T-helper 2 cell treated with Interferon-gamma antibody and Interleukin-4, amounts not matched to agents 100 ng/mL and 5 ng/mL, for 36 hours (primary cell): Measurements from ENCODE around the gene ALDOA. TPM values are rescaled to one million over a fixed set of nuclear protein-coding genes. Genes with fewer than 3 reads are reported as not detected.

Experiments
- intact Hi-C: fragments of 100-400 bp; cut with micrococcal nuclease; formaldehyde crosslinking; loops from one replicate; pipeline ENCODE4 v1.15.1; 2023
- total RNA-seq: library from RNA; stranded (reverse); gene quantifications from 2 replicates; pipeline ENCODE4 v1.2.3, GENCODE V29; 2022

The ALDOA gene
- total RNA-seq, 1 donor from 2014 or later: 1,473 TPM

GRCh38 chr16:30088237-30088831 is 22.8 kb downstream of the ALDOA start:
- intact Hi-C loops: no loop called here

DNA sequence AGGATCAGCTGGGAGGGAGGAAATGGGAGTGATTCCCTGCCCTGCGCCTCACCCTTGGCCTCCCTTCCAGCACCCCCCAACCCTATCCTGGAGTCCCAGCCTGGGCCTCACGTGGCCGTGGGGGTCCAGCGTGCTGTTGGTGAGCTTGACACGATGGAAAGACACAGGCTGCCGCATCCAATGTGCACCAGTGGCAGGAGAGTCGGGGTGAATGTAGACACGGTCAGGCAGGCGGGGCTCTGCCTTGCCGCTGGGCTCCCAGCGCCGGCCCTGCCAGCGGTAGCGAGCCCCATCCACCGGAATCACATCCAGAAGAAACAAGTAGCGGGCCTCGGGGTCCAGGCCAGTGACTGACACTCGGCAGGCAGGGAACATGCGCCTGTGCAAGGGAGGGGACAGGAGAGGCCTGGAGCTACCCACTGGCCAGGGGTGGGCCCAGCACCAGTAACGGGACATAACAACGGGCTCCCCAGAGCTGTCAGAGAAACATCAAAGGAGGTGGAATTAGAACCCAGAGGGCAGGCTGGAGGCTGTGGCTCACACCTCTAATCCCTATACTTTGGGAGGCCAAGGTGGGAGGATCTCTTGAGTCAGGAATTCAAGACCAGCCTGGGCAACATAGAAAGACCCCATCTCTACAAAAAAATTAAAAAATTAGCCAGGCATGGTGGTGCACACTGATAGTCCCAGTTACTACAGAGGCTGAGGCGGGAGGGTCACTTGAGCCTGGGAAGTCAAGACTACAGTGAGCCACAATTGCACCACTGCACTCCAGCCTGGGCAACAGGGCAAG is 23.5 kb downstream of the ALDOA start:
- intact Hi-C loops: no loop called here

GRCh38 chr16:30090610-30091331 is 25.2 kb downstream of the ALDOA start:
- intact Hi-C loops: loop anchor here (1.0 to 5.0 kb wide), 3 partner anchors 14 to 542 kb away; partner anchors contain the start of gene ZNF771

DNA sequence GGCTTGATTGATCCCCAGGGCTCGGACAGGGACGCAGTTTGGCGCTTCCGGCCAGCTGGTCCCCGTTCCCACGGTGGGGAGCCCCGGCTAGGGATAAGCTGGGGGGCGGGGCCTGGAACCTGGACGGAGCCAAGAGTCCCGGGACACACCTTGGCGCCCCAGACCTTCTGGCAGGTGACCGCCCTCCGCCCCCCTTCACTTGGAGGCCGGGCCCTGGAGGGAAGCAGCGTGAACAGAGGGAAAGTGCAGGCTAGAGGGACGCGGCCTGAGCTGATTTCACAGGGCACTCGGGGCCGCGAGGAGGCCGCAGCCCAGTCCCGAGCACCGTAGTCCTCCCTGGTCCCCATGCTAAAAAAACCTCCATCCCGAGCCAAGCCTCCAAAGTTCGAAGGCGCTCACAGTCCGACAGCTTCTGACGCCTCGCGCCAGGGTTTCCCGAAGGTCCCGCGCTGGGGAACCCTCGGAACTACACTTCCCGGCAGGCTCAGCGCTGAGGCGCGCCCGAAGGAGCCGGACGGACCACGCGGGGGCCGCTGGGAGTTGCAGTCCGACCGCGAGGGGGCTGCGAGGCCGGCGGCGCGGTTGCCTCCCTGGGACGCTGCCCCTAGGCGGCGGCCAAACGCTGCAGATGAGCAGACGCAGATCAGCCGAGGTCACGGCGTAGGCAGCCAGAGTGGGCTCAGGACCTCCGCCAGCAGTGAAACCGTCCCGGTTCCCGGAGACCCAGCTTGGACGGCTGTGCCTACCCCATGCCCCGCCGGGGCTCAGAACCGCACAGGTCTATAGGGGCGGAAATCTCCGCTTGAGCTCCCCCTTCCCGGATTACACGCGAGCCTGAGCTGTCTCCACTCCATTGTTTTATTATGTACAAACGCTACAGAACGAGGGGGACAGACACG is 26.2 kb downstream of the ALDOA start, which contains the start of gene TBX6:
TSS of gene TBX6 (minus strand) at position 451 of the 899 bp plus-strand sequence. CDS start 731 bp downstream, outside the sequence.
- intact Hi-C loops: loop anchor here (1.0 to 5.0 kb wide), 4 partner anchors 15 to 541 kb away; partner anchors contain the start of genes ALDOA and ZNF771

GRCh38 chr16:30092373-30093010 is 26.9 kb downstream of the ALDOA start:
- intact Hi-C loops: loop anchor here (1.0 to 5.0 kb wide), 3 partner anchors 27 to 540 kb away; partner anchors contain the start of genes ALDOA and ZNF771

GRCh38 chr16:30094541-30095165 is 29.1 kb downstream of the ALDOA start:
- intact Hi-C loops: loop anchor here (5.0 kb wide), 2 partner anchors 313 to 538 kb away; partner anchors contain the start of gene ZNF771

- intact Hi-C loops: loop anchor here (1.0 kb wide), 1 partner anchor 30 kb away; the partner anchor contains the start of gene ALDOA
Observed at GRCh38 chr16:30095166-30096078, 29.9 kb downstream of the ALDOA start.

GRCh38 chr16:30096105-30096861 is 30.7 kb downstream of the ALDOA start, which contains the start of gene YPEL3:
Gene YPEL3 (minus strand): TSS chr16:30096213. CDS start chr16:30095482, 731 bp downstream.
- intact Hi-C loops: loop anchor here (1.0 kb wide), 1 partner anchor 31 kb away; the partner anchor contains the start of gene ALDOA

DNA sequence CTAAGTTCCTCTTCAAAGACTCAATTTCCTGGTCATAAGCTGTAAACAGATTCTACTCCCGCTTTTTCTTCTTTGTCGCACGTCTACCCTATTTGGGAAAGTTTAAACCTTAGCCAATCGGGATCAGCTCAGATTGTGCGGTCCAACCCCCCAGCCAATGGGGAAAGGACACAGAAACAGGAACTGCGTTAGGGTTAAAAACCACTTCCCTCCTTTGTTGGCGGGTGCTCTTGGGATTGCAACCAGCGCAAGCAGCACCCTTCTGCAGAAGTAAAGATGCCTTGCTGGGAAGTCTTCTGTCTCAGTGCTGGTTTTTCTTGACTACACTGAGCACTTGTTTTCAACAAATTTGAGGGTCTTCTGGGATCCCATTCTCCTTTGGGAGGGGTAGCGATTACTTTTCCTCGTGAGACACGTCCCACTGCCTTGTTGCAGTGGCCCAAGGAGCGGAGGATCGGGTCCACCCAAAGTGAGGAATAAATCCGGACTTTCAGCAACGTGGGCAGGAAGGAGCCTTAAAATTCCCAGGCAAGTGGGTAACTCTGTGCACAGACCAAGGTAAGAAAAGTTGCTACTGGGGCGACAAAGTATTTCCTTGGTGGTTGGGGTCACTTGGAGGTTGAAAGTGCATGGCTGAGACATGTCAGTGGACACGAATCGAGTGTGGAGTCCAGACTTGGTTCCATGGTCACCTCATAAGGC is 31.5 kb downstream of the ALDOA start:
- intact Hi-C loops: loop anchor here (1.0 kb wide), 1 partner anchor 32 kb away; the partner anchor contains the start of gene ALDOA

GRCh38 chr16:30104090-30104489 is 38.5 kb downstream of the ALDOA start:
- intact Hi-C loops: no loop called here

DNA sequence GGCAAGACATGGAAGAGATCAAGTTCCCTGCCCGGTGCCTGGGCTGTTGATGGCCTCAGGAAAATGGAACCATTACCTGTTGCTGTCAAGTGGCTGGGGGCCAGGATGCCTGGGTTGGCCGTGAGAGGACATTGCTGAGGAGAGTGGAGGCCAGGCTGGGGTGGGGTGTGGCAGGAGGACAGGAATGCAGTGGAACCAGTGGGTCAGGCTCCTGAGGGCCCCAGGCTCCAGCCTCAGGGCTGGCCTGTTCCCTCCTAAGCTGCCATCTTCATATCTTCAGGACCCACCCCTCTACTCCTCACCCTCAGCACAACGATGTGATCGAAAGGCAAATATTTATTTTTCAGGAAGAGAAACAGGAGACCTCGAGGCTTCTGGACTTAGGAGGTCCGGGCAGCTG is 38.9 kb downstream of the ALDOA start:
- intact Hi-C loops: no loop called here

DNA sequence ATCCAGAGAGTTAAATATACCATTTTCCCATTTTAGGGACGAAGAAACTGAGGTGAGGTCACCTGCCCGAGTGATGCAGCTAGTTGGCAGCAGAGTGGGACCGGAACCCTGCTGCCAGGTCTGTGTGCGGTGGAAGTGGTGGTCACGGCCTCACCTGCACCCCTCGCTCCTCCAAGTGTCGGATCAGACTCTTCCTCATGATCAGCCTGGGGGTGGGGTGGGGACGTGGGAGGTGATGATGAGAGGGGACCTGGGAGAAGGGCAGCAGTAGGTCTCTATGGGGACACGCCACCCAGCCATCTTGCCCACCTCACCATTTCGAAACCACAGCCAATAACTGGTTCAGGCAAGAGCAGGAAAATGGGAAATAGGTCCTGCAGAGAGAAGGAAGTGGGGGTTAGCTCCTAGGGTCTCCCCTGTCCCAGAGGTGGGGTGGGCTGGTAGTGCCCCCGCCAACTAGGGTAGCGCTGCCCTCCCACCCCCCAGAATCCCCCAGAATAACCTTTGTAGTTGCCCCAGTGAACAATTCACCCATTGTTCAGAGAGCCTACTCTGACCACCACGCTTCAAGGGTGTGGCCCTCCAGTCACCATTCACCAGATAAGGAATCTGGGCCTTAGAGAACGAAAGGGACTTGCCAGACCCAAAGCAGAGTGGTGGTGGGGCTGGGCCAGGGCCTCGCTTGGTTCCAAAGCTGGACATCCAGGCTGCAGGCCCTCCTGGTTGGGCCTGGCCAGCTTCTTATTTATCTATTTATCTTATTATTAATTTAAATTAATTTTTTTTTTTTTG is 42.7 kb downstream of the ALDOA start:
- intact Hi-C loops: no loop called here

DNA sequence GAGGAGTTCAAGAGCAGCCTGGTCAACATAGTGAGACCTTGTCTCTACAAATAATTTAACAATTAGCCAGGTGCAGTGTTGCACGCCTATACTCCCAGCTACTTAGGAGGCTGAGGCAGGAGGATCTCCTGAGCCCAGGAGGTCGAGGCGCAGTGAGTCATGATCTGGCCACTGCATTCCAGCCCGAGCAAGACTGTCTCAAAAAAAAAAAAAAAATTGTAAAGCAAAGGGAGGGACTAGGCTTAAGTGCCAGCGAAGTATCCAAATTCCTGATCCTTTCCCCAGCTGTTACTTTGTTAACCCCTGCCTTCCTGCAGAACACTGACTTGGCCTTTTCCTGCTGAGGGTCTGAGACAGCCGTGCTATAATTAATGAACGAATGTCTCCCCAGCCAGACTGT is 45.1 kb downstream of the ALDOA start:
- intact Hi-C loops: no loop called here

GRCh38 chr16:30112197-30113030 is 46.9 kb downstream of the ALDOA start:
- intact Hi-C loops: loop anchor here (2.0 kb wide), 1 partner anchor 296 kb away; no protein-coding TSS in a partner anchor
